ENCODE results near the gene SLN. TPM values are rescaled to one million over a fixed set of nuclear protein-coding genes. Genes with fewer than 3 reads are reported as not detected.

SLN gene
- total and polyA plus RNA-seq, 7 experiments from 2014 or later = not detected

- POLR2A ChIA-PET = no interaction called here
- intact Hi-C loops (cut with micrococcal nuclease) = no loop called here
These were observed 23.4 kb downstream of the SLN start for GRCh38 chr11:107688322-107688918.

GRCh38 chr11:107683807-107684206 is 28.0 kb downstream of the SLN start:
- no peaks in the 10 kb centered on the region for H3K36me3 Mint-ChIP-seq
- Histone ChIP-seq H3K27me3 (ENCODE audit: control insufficient read depth in 2 of 2, insufficient read depth in 2 of 2, low read length in 2 of 2) (no peaks in the 10 kb centered on the region), H3K9me3 (ENCODE audit: control insufficient read depth in 2 of 3, low read length in 3 of 3) (no peaks in the 10 kb centered on the region), H3K4me3 (ENCODE audit: low read length) (no peak overlapping the region), H3K4me1 (ENCODE audit: control insufficient read depth in 2 of 2, insufficient read depth in 2 of 2, low read length in 2 of 2) (no peaks in the 10 kb centered on the region), H3K36me3 (ENCODE audit: control insufficient read depth in 2 of 3, insufficient read depth in 3 of 3, low read length in 3 of 3) (no peaks in the 10 kb centered on the region), H3K27ac (ENCODE audit: low read depth, low read length) (no peak overlapping the region)
- POLR2A ChIA-PET = no interaction called here
- H3K4me3 Mint-ChIP-seq = no peak overlapping the region
- H3K4me1 Mint-ChIP-seq = peaks cover 0 to 2% (median 0%) of the 10 kb centered on the region in 7 donors
- ATAC-seq = no peak
- CTCF ChIA-PET = interaction anchor here (0.6 kb wide), 1 partner anchor 117 kb away, joined by 3 read pairs; no protein-coding TSS in a partner anchor
- H3K27me3 Mint-ChIP-seq = peaks cover 0 to 7% (median 0%) of the 10 kb centered on the region in 5 donors
- H3K27ac Mint-ChIP-seq = no peak overlapping the region
- intact Hi-C loops (cut with micrococcal nuclease) = no loop called here
- DNase-seq = no peak
- no peaks in the 10 kb centered on the region for H3K9me3 Mint-ChIP-seq

More at GRCh38 chr11:107688322-107688918, 23.4 kb downstream of the SLN start:
- no peak for DNase-seq
- Mint-ChIP-seq H3K27ac (no peak overlapping the region), H3K4me1 (peaks cover 0 to 5% (median 0%) of the 10 kb centered on the region in 7 donors), H3K4me3 (no peak overlapping the region), H3K27me3 (peaks cover 12 to 22% (median 20%) of the 10 kb centered on the region in 5 donors), H3K36me3 (peaks cover 0 to 3% (median 0%) of the 10 kb centered on the region in 5 donors), H3K9me3 (no peaks in the 10 kb centered on the region)
- ATAC-seq = no peak
- H3K4me3 ChIP-seq (ENCODE audit: low read length) = no peak overlapping the region
- no peak overlapping the region for H3K27ac ChIP-seq (ENCODE audit: low read depth, low read length)
- no peaks in the 10 kb centered on the region for H3K4me1 ChIP-seq (ENCODE audit: control insufficient read depth in 2 of 2, insufficient read depth in 2 of 2, low read length in 2 of 2)
- CTCF ChIA-PET = interaction anchor here (0.7 to 2.8 kb wide), 6 partner anchors 36 to 138 kb away, joined by 3 to 40 read pairs (median 6); partner anchors contain the start of gene ALKBH8
- H3K9me3 ChIP-seq (ENCODE audit: control insufficient read depth in 2 of 3, low read length in 3 of 3) = no peaks in the 10 kb centered on the region
- H3K27me3 ChIP-seq (ENCODE audit: control insufficient read depth in 2 of 2, insufficient read depth in 2 of 2, low read length in 2 of 2) = no peaks in the 10 kb centered on the region
- no peaks in the 10 kb centered on the region for H3K36me3 ChIP-seq (ENCODE audit: control insufficient read depth in 2 of 3, insufficient read depth in 3 of 3, low read length in 3 of 3)

GRCh38 chr11:107683061-107683460 is 28.8 kb downstream of the SLN start:
- ATAC-seq (no peak), DNase-seq (no peak)
- Histone ChIP-seq H3K4me3 (ENCODE audit: low read length) (no peak overlapping the region), H3K36me3 (ENCODE audit: control insufficient read depth in 2 of 3, insufficient read depth in 3 of 3, low read length in 3 of 3) (no peaks in the 10 kb centered on the region), H3K27me3 (ENCODE audit: control insufficient read depth in 2 of 2, insufficient read depth in 2 of 2, low read length in 2 of 2) (no peaks in the 10 kb centered on the region), H3K27ac (ENCODE audit: low read depth, low read length) (no peak overlapping the region), H3K9me3 (ENCODE audit: control insufficient read depth in 2 of 3, low read length in 3 of 3) (no peaks in the 10 kb centered on the region), H3K4me1 (ENCODE audit: control insufficient read depth in 2 of 2, insufficient read depth in 2 of 2, low read length in 2 of 2) (no peaks in the 10 kb centered on the region)
- intact Hi-C loops (cut with micrococcal nuclease) = no loop called here
- Mint-ChIP-seq H3K4me3 (no peak overlapping the region), H3K9me3 (no peaks in the 10 kb centered on the region), H3K27me3 (peaks cover 0 to 7% (median 0%) of the 10 kb centered on the region in 5 donors), H3K36me3 (no peaks in the 10 kb centered on the region), H3K4me1 (peaks cover 0 to 2% (median 0%) of the 10 kb centered on the region in 7 donors), H3K27ac (no peak overlapping the region)
- ChIA-PET POLR2A (no interaction called here), CTCF (interaction anchor here (0.6 kb wide), 1 partner anchor 116 kb away, joined by 3 read pairs; no protein-coding TSS in a partner anchor)

- no peak for DNase-seq
- ChIA-PET POLR2A (no interaction called here), CTCF (no interaction called here)
- no peaks in the 10 kb centered on the region for H3K9me3 ChIP-seq (ENCODE audit: control insufficient read depth in 2 of 3, low read length in 3 of 3)
- intact Hi-C loops (cut with micrococcal nuclease) = no loop called here
- Mint-ChIP-seq H3K9me3 (no peaks in the 10 kb centered on the region), H3K27me3 (peaks cover 0 to 7% (median 0%) of the 10 kb centered on the region in 5 donors), H3K4me3 (no peak overlapping the region), H3K36me3 (no peaks in the 10 kb centered on the region), H3K4me1 (peaks cover 0 to under 1% (median 0%) of the 10 kb centered on the region in 7 donors), H3K27ac (no peak overlapping the region)
- H3K4me3 ChIP-seq (ENCODE audit: low read length) = no peak overlapping the region
- H3K27me3 ChIP-seq (ENCODE audit: control insufficient read depth in 2 of 2, insufficient read depth in 2 of 2, low read length in 2 of 2) = no peaks in the 10 kb centered on the region
- no peaks in the 10 kb centered on the region for H3K36me3 ChIP-seq (ENCODE audit: control insufficient read depth in 2 of 3, insufficient read depth in 3 of 3, low read length in 3 of 3)
- no peak for ATAC-seq
- H3K4me1 ChIP-seq (ENCODE audit: control insufficient read depth in 2 of 2, insufficient read depth in 2 of 2, low read length in 2 of 2) = no peaks in the 10 kb centered on the region
- H3K27ac ChIP-seq (ENCODE audit: low read depth, low read length) = no peak overlapping the region
These were observed 29.3 kb downstream of the SLN start for GRCh38 chr11:107682572-107682971.

DNA sequence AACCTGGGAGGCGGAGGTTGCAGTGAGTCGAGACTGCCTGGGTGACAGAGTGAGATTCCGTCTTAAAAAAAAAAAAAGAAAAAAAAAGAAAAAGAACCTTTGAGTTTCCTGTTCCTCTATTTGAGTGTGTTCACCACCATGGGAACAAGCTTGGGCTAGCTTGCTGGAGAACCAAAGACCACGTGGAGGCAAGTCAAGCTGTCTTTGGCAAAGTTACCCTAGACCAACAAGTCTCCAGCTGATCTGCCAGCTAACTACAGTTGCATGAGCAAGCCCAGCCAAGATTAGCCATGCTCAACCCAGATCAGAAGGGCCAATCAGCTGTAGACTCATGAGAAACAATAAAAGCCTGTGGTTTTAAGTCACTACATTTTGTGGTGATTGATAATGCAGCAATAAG is 29.7 kb downstream of the SLN start:
- no peaks in the 10 kb centered on the region for H3K36me3 ChIP-seq (ENCODE audit: control insufficient read depth in 2 of 3, insufficient read depth in 3 of 3, low read length in 3 of 3)
- POLR2A ChIA-PET = no interaction called here
- H3K9me3 Mint-ChIP-seq = no peaks in the 10 kb centered on the region
- DNase-seq (no peak), ATAC-seq (no peak)
- no peak overlapping the region for H3K4me3 ChIP-seq (ENCODE audit: low read length)
- H3K4me3 Mint-ChIP-seq = no peak overlapping the region
- no peak overlapping the region for H3K27ac Mint-ChIP-seq
- peaks cover 0 to 7% (median 0%) of the 10 kb centered on the region in 5 donors for H3K27me3 Mint-ChIP-seq
- no peaks in the 10 kb centered on the region for H3K9me3 ChIP-seq (ENCODE audit: control insufficient read depth in 2 of 3, low read length in 3 of 3)
- no peaks in the 10 kb centered on the region for H3K4me1 Mint-ChIP-seq
- no peaks in the 10 kb centered on the region for H3K36me3 Mint-ChIP-seq
- no peaks in the 10 kb centered on the region for H3K27me3 ChIP-seq (ENCODE audit: control insufficient read depth in 2 of 2, insufficient read depth in 2 of 2, low read length in 2 of 2)
- H3K27ac ChIP-seq (ENCODE audit: low read depth, low read length) = no peak overlapping the region
- intact Hi-C loops (cut with micrococcal nuclease) = no loop called here
- CTCF ChIA-PET = no interaction called here
- H3K4me1 ChIP-seq (ENCODE audit: control insufficient read depth in 2 of 2, insufficient read depth in 2 of 2, low read length in 2 of 2) = no peaks in the 10 kb centered on the region

GRCh38 chr11:107679255-107680024 is 32.4 kb downstream of the SLN start:
- H3K27ac ChIP-seq (ENCODE audit: low read depth, low read length) = no peak overlapping the region
- no peaks in the 10 kb centered on the region for H3K27me3 ChIP-seq (ENCODE audit: control insufficient read depth in 2 of 2, insufficient read depth in 2 of 2, low read length in 2 of 2)
- POLR2A ChIA-PET = no interaction called here
- intact Hi-C loops (cut with micrococcal nuclease) = no loop called here
- Mint-ChIP-seq H3K27ac (no peak overlapping the region), H3K36me3 (no peaks in the 10 kb centered on the region), H3K9me3 (no peaks in the 10 kb centered on the region), H3K4me3 (no peak overlapping the region), H3K27me3 (peaks cover 0 to 13% (median 6%) of the 10 kb centered on the region in 5 donors), H3K4me1 (peaks cover 0 to 1% (median 0%) of the 10 kb centered on the region in 7 donors)
- DNase-seq = no peak
- H3K4me1 ChIP-seq (ENCODE audit: control insufficient read depth in 2 of 2, insufficient read depth in 2 of 2, low read length in 2 of 2) = no peaks in the 10 kb centered on the region
- CTCF ChIA-PET = interaction anchor here (0.5 kb wide), 1 partner anchor 115 kb away, joined by 4 read pairs; no protein-coding TSS in a partner anchor
- H3K4me3 ChIP-seq (ENCODE audit: low read length) = no peak overlapping the region
- no peaks in the 10 kb centered on the region for H3K36me3 ChIP-seq (ENCODE audit: control insufficient read depth in 2 of 3, insufficient read depth in 3 of 3, low read length in 3 of 3)
- no peak for ATAC-seq
- H3K9me3 ChIP-seq (ENCODE audit: control insufficient read depth in 2 of 3, low read length in 3 of 3) = no peaks in the 10 kb centered on the region

All from naive thymus-derived CD4-positive, alpha-beta T cell (primary cell).